PC-3 (cell line): ENCODE measurements around the gene JAML. TPM values are rescaled to one million over a fixed set of nuclear protein-coding genes. Genes with fewer than 3 reads are reported as not detected.

Source experiments
- ATAC-seq: fragments of 200-7000 bp; cut with Tn5 transposase; 2 replicates; pipeline ENCODE4 v1.9.1; 2020; ENCODE audit warnings: mild to moderate bottlenecking, moderate library complexity
- BruUV-seq: library from RNA; stranded (reverse); fragments of 400-500 nt; replicated peaks from 2 replicates; lab custom pipeline; 2021; lab: Mats Ljungman, UMichigan
- CTCF ChIA-PET: fragments of 300-600 bp; sonication (Branson Sonifier 250); formaldehyde crosslinking; loops from one replicate; lab custom pipeline; 2022; ENCODE audit warnings: antibody characterized with exemption; lab: Charles Lee
- POLR2A ChIA-PET: fragments of 300-600 bp; sonication (Branson Sonifier 250); formaldehyde crosslinking; loops from one replicate; lab custom pipeline; 2022; ENCODE audit warnings: antibody characterized with exemption; ENCODE audit not compliant: unreplicated experiment; lab: Charles Lee
- DNase-seq: peaks from one replicate; pipeline ENCODE4 v3.0.0-alpha.2; 2015
- H2AFZ ChIP-seq: fragments of 300-600 bp; sonication (generic); 2 replicates; pipeline ENCODE4 v1.6.0; 2016; ENCODE audit warnings: antibody characterized with exemption, low read length
- H3F3A ChIP-seq: fragments of 300-600 bp; sonication (generic); one replicate; pipeline ENCODE4 v1.6.0; 2017; ENCODE audit warnings: antibody characterized with exemption, low read length, control low read depth, mild to moderate bottlenecking; ENCODE audit not compliant: unreplicated experiment
- H3K27ac ChIP-seq: fragments of 300-600 bp; sonication (generic); 2 replicates; pipeline ENCODE4 v1.5.1; 2016; ENCODE audit warnings: mild to moderate bottlenecking, low read length
- H3K27me3 ChIP-seq: fragments of 300-600 bp; sonication (generic); 2 replicates; pipeline ENCODE4 v1.6.1; 2016; ENCODE audit warnings: low read length, mixed read lengths
- H3K36me3 ChIP-seq: fragments of 300-600 bp; sonication (generic); 2 replicates; pipeline ENCODE4 v1.6.1; 2016; ENCODE audit warnings: low read depth, mixed run types, low read length, mixed read lengths
- H3K4me1 ChIP-seq: fragments of 300-600 bp; sonication (generic); 2 replicates; pipeline ENCODE4 v1.5.1; 2016; ENCODE audit warnings: low read length; ENCODE audit not compliant: insufficient read depth
- H3K4me2 ChIP-seq: fragments of 300-600 bp; sonication (generic); 2 replicates; pipeline ENCODE4 v1.6.0; 2016; ENCODE audit warnings: low read length
- H3K4me3 ChIP-seq: fragments of 300-600 bp; sonication (generic); 2 replicates; pipeline ENCODE4 v1.5.1; 2016; ENCODE audit warnings: mild to moderate bottlenecking, low read length, mixed read lengths
- H3K79me2 ChIP-seq: fragments of 300-600 bp; sonication (generic); 2 replicates; pipeline ENCODE4 v1.6.1; 2017; ENCODE audit warnings: low read length, mixed read lengths
- H3K9ac ChIP-seq: fragments of 300-600 bp; sonication (generic); 2 replicates; pipeline ENCODE4 v1.6.0; 2016; ENCODE audit warnings: mild to moderate bottlenecking, low read length
- H3K9me2 ChIP-seq: fragments of 300-600 bp; sonication (generic); replicated peaks from 2 replicates; pipeline ENCODE4 v1.6.1; 2016; ENCODE audit warnings: mixed run types, low read length, mixed read lengths
- H3K9me3 ChIP-seq: fragments of 300-600 bp; sonication (generic); 2 replicates; pipeline ENCODE4 v1.6.1; 2016; ENCODE audit warnings: low read length, mixed read lengths
- H4K20me1 ChIP-seq: fragments of 300-600 bp; sonication (generic); 2 replicates; pipeline ENCODE4 v1.6.1; 2016; ENCODE audit warnings: low read length, mixed read lengths
- CTCF ChIP-seq: fragments of 300-600 bp; sonication (generic); conservative IDR thresholded peaks from 2 replicates; pipeline ENCODE4 v1.5.1; 2017; ENCODE audit warnings: antibody characterized with exemption, low read depth, mild to moderate bottlenecking, low read length
- EZH2 ChIP-seq: fragments of 300-600 bp; sonication (generic); IDR thresholded peaks from one replicate; pipeline ENCODE4 v1.6.1; 2017; ENCODE audit warnings: antibody characterized with exemption, mild to moderate bottlenecking, low read length; ENCODE audit not compliant: unreplicated experiment
- EZH2phosphoT487 ChIP-seq: fragments of 300-600 bp; sonication (generic); IDR thresholded peaks from 2 replicates; pipeline ENCODE4 v1.6.1; 2018; ENCODE audit warnings: mild to moderate bottlenecking, antibody characterized with exemption, low read length, borderline replicate concordance
- intact Hi-C: fragments of 100-400 bp; cut with micrococcal nuclease; formaldehyde crosslinking; loops from 2 replicates; pipeline ENCODE4 v1.9.0; 2023
- total RNA-seq: library from RNA; depleted of rRNA; stranded (reverse); fragments of >200 nt; gene quantifications from 2 replicates; pipeline ENCODE4 v1.2.3, GENCODE V29; 2014

JAML gene
- total RNA-seq, 1 experiment from 2014 or later = not detected

- H3K9me3 ChIP-seq = no peaks in the 10 kb centered on the region
- no peaks in the 10 kb centered on the region for H3K9me2 ChIP-seq
- TF ChIP-seq EZH2phosphoT487 (no peak), CTCF (no peak), EZH2 (no peak)
- intact Hi-C loops = loop anchor here (5.0 kb wide), 1 partner anchor 341 kb away; no protein-coding TSS in a partner anchor
- no peak for ATAC-seq
- ChIA-PET POLR2A (no interaction called here), CTCF (interaction anchor here (0.7 kb wide), 1 partner anchor 49 kb away, joined by 4 read pairs; no protein-coding TSS in a partner anchor)
- no peaks in the 10 kb centered on the region for H4K20me1 ChIP-seq
- H2AFZ ChIP-seq = no peak overlapping the region
- DNase-seq = no peak
- no TSS peak for BruUV-seq
- H3K36me3 ChIP-seq = no peaks in the 10 kb centered on the region
- H3K9ac ChIP-seq = no peak overlapping the region
- H3K27me3 ChIP-seq = peaks cover 44% of the 10 kb centered on the region
- H3K4me1 ChIP-seq = peaks cover 1% of the 10 kb centered on the region; the same call in 1 of the 2 replicates
- H3K4me3 ChIP-seq = no peak overlapping the region
- no peaks in the 10 kb centered on the region for H3K79me2 ChIP-seq
- no peak overlapping the region; the same call in 1 of the 2 replicates for H3K4me2 ChIP-seq
- H3K27ac ChIP-seq = no peak overlapping the region
- H3F3A ChIP-seq = no peaks in the 10 kb centered on the region
Measured at GRCh38 chr11:118146554-118146953, 78.3 kb downstream of the JAML start.

- intact Hi-C loops = loop anchor here (1.0 to 5.0 kb wide), 7 partner anchors 26 to 421 kb away; no protein-coding TSS in a partner anchor
- Histone ChIP-seq H3K9me3 (no peaks in the 10 kb centered on the region), H2AFZ (peak overlapping the region; percentile 90), H3K4me1 (no peaks in the 10 kb centered on the region), H3K27ac (no peak overlapping the region), H3K36me3 (no peaks in the 10 kb centered on the region), H4K20me1 (no peaks in the 10 kb centered on the region), H3K27me3 (peaks cover 42% of the 10 kb centered on the region), H3K79me2 (no peaks in the 10 kb centered on the region), H3K9ac (peak overlapping the region; percentile 42), H3K4me2 (peak overlapping the region; percentile 92), H3K4me3 (peak overlapping the region; percentile 87), H3F3A (no peaks in the 10 kb centered on the region), H3K9me2 (no peaks in the 10 kb centered on the region)
- DNase-seq (peak; percentile 95), ATAC-seq (peak; percentile 96)
- CTCF ChIA-PET = no interaction called here
- BruUV-seq = no TSS peak
- TF ChIP-seq CTCF (peak; percentile 96), EZH2 (no peak), EZH2phosphoT487 (no peak)
- POLR2A ChIA-PET = no interaction called here
Measured at GRCh38 chr11:118145285-118146227, 79.3 kb downstream of the JAML start.
